HepG2 (cell line): ENCODE results near the gene INO80B. TPM values are rescaled to one million over a fixed set of nuclear protein-coding genes. Genes with fewer than 3 reads are reported as not detected.
A peak's percentile ranks its signal among the peaks of the same experiment; 100 is the strongest.

Experiments used
- AHR ChIP-seq: IDR thresholded peaks from 2 replicates; pipeline ENCODE4 v1.6.1; 2018; ENCODE audit warnings: missing genetic modification reagents, missing compliant biosample characterization
- ARID2 ChIP-seq: sonication (generic); formaldehyde crosslinking; IDR thresholded peaks from 2 replicates; pipeline ENCODE4 v1.8.1; 2022; ENCODE audit warnings: mild to moderate bottlenecking, missing genetic modification reagents, borderline replicate concordance
- ARNT2 ChIP-seq: sonication (generic); formaldehyde crosslinking; IDR thresholded peaks from 2 replicates; pipeline ENCODE4 v1.8.0; 2022; ENCODE audit warnings: mild to moderate bottlenecking, low read depth, missing genetic modification reagents, moderate library complexity
- CBX2 ChIP-seq, 2 experiments: fragments of 200-600 bp in 1 of 2; sonication (generic); formaldehyde crosslinking in 1 of 2; IDR thresholded peaks; 2 replicates each; pipeline versions ENCODE4 v1.7.0 to v1.8.1; 2018 to 2022; ENCODE audit warnings: low read depth in 2 of 2, low read length in 1 of 2, mild to moderate bottlenecking in 1 of 2, missing genetic modification reagents in 1 of 2
- HNF1B ChIP-seq: sonication (generic); formaldehyde crosslinking; IDR thresholded peaks from 2 replicates; pipeline ENCODE4 v1.5.1; 2020; ENCODE audit warnings: mild to moderate bottlenecking, moderate library complexity, missing genetic modification reagents
- NFIB ChIP-seq: sonication (generic); formaldehyde crosslinking; IDR thresholded peaks from 2 replicates; pipeline ENCODE4 v1.9.0; 2021; ENCODE audit warnings: missing genetic modification reagents, mild to moderate bottlenecking, borderline replicate concordance
- PAF1 ChIP-seq: IDR thresholded peaks from 2 replicates; pipeline ENCODE4 v1.6.1; 2016; ENCODE audit warnings: missing genetic modification reagents, missing compliant biosample characterization
- RCOR2 ChIP-seq: IDR thresholded peaks from 2 replicates; pipeline ENCODE4 v1.6.1; 2016; ENCODE audit warnings: missing biosample characterization, missing genetic modification reagents
- SALL2 ChIP-seq: sonication (generic); formaldehyde crosslinking; IDR thresholded peaks from 2 replicates; pipeline ENCODE4 v1.8.1; 2023; ENCODE audit warnings: mild to moderate bottlenecking, missing genetic modification reagents, inconsistent platforms
- SOX5 ChIP-seq: IDR thresholded peaks from 2 replicates; pipeline ENCODE4 v1.6.1; 2016; ENCODE audit warnings: borderline replicate concordance
- THAP9 ChIP-seq: sonication (generic); formaldehyde crosslinking; IDR thresholded peaks from 2 replicates; pipeline ENCODE4; 2020; ENCODE audit warnings: missing genetic modification reagents, mild to moderate bottlenecking, borderline replicate concordance
- THYN1 ChIP-seq: sonication (generic); formaldehyde crosslinking; IDR thresholded peaks from 2 replicates; pipeline ENCODE4 v1.8.1; 2023; ENCODE audit warnings: low read depth, mild to moderate bottlenecking, moderate library complexity, missing genetic modification reagents, borderline replicate concordance
- ZBTB34 ChIP-seq: sonication (generic); formaldehyde crosslinking; IDR thresholded peaks from 2 replicates; pipeline ENCODE4 v1.8.0; 2022; ENCODE audit warnings: mild to moderate bottlenecking, missing genetic modification reagents
- ZBTB46 ChIP-seq: sonication (generic); formaldehyde crosslinking; IDR thresholded peaks from 2 replicates; pipeline ENCODE4 v1.4.0; 2020; ENCODE audit warnings: mild to moderate bottlenecking, missing genetic modification reagents, borderline replicate concordance
- ZFP62 ChIP-seq: sonication (generic); formaldehyde crosslinking; IDR thresholded peaks from 2 replicates; pipeline ENCODE4 v1.4.0; 2020; ENCODE audit warnings: missing genetic modification reagents
- ZNF556 ChIP-seq: sonication (generic); formaldehyde crosslinking; IDR thresholded peaks from 2 replicates; pipeline ENCODE4 v1.4.0; 2020; ENCODE audit warnings: mild to moderate bottlenecking, missing genetic modification reagents, borderline replicate concordance
- ZNF615 ChIP-seq: sonication (generic); formaldehyde crosslinking; IDR thresholded peaks from 2 replicates; pipeline ENCODE4 v1.5.0; 2020; ENCODE audit warnings: mild to moderate bottlenecking, missing genetic modification reagents, borderline replicate concordance
- ZNF619 ChIP-seq: sonication (generic); formaldehyde crosslinking; IDR thresholded peaks from 2 replicates; pipeline ENCODE4 v1.4.0; 2020; ENCODE audit warnings: mild to moderate bottlenecking, missing genetic modification reagents
- ZNF740 ChIP-seq: sonication (generic); formaldehyde crosslinking; IDR thresholded peaks from 2 replicates; pipeline ENCODE4 v1.4.0; 2020; ENCODE audit warnings: missing genetic modification reagents
- ZZZ3 ChIP-seq: sonication (generic); formaldehyde crosslinking; IDR thresholded peaks from 2 replicates; pipeline ENCODE4 v1.4.0; 2020; ENCODE audit warnings: missing genetic modification reagents, mild to moderate bottlenecking, borderline replicate concordance
- polyA plus RNA-seq, 8 experiments: library from polyadenylated mRNA; depleted of rRNA in 3 of 8; stranded (reverse) in 7 of 8; unstranded in 1 of 8; fragments of >200 nt; fragmentation: Illumina TruSeq in 4 of 8; extraction: Trizol in 4 of 8; gene quantifications; 2 replicates each; pipeline versions ENCODE4 v1.2.1 to v1.2.3, GENCODE V29; 2011 to 2016; ENCODE audit warnings: low read depth in 4 of 8, missing spikeins in 1 of 8, mixed read lengths in 1 of 8; ENCODE audit not compliant: insufficient read depth in 1 of 8
- total RNA-seq, 5 experiments: library from RNA; depleted of rRNA; stranded (reverse); fragments of >200 nt; fragmentation: Illumina TruSeq; extraction: Trizol; gene quantifications; 2 replicates each; pipeline ENCODE4 v1.2.3, GENCODE V29; 2016; ENCODE audit warnings: low read depth in 1 of 5

INO80B gene
- total and polyA plus RNA-seq, 2 of the 13 experiments (the other 11 are each of a cell fraction or from before 2014, with no cell fraction given) = 6.2 to 14.5 TPM

- TF ChIP-seq PAF1 (no peak), ZNF740 (CRISPR knock-in tag) (peak; percentile 90), ZZZ3 (peak; percentile 89), SOX5 (CRISPR knock-in tag) (peak; percentile 74; the same call in 1 of the 2 replicates), ZBTB46 (CRISPR knock-in tag) (no peak; the same call in 1 of the 2 replicates), ARNT2 (CRISPR knock-in tag) (peak; percentile 93), ZBTB34 (no peak; the same call in 1 of the 2 replicates), ZNF615 (CRISPR knock-in tag) (no peak), CBX2 (IDR thresholded peaks at IDR 0.05; ENCODE audit: low read depth, low read length) (no peak), CBX2 (CRISPR knock-in tag; IDR thresholded peaks at IDR 0.05; ENCODE audit: low read depth) (peak; percentile 80), ARID2 (CRISPR knock-in tag) (peak; percentile 22; the same call in 1 of the 2 replicates), SALL2 (CRISPR knock-in tag) (peak; percentile 80; the same call in 1 of the 2 replicates), ZNF556 (CRISPR knock-in tag) (peak; percentile 67; the same call in 1 of the 2 replicates), THYN1 (CRISPR knock-in tag) (no peak), ZNF619 (CRISPR knock-in tag) (peak; percentile 87), HNF1B (peak; percentile 78), RCOR2 (CRISPR knock-in tag) (peak; percentile 81), ZFP62 (CRISPR knock-in tag) (no peak), THAP9 (CRISPR knock-in tag) (peak; percentile 79; the same call in 1 of the 2 replicates), AHR (CRISPR knock-in tag) (no peak), NFIB (CRISPR knock-in tag) (0 out of 2 replicates have a peak, but pooled peaks have one; percentile 19)
These were observed 14.3 kb upstream of the INO80B start (continued) for GRCh38 chr2:74440378-74441169.
